Vein endothelial cell (primary cell): ENCODE measurements around the gene PYY. TPM values are rescaled to one million over a fixed set of nuclear protein-coding genes. Genes with fewer than 3 reads are reported as not detected.

ENCODE experiments used
- total RNA-seq: library from RNA; depleted of rRNA; stranded (reverse); fragments of >200 nt; gene quantifications from 2 replicates; pipeline ENCODE4 v1.2.3, GENCODE V29; 2012

The PYY gene
- 0.33 TPM in 1 of 2 replicates, not detected in the other for total RNA-seq

DNA sequence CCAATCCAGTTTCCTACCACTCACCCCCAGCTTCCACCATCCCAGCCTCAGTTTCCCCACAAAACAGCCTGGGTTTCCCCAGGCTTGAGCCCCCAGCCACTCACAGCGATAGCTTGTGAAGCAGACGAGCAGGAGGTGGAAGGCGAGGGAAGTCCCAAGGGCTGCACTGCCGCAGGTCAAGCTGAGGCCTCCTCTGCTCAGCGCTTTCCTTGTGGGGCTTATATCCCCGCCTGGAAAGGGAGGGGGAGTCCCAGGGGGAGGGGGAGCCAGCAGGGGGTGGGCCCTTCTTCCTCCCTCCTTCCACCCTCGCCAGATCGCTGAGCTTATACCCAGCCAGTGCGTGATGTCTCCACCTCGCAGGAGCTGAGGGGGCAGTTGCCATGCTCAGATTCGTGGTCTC, at the start of gene PYY:
PYY (minus strand) TSS at position 195 of the 400 bp plus-strand sequence. CDS start 457 bp downstream, outside the sequence.

DNA sequence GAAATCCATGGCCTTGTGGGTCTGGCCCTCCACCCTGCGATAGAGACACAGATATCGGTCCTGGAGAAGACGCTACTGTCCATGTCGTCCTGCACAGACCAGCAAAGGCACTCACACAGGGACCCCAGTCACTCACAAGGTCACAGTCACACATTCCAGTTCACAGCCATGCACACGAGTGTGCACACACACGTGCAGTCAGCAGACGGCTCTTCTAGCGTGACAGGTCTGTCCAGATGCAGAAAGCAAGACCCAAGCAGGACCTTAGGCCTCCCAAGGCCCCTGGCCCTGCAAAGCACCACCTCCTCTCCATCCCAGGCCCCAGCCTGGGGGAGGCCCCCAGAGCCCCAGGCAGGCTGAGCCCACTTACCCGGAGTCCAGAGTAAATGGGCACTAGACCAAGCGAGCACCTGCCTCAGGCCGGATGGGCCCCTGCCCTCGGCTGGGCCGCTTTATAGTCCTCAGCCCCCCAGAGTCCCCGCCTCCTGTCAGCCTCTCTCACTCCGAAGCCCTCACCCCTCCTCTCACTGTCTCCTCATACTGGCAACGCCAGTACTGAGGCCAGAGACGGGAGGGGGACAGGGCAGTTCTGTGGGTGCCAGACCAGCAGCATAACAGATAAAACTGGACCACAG, 11.6 kb downstream of the PYY start, which contains the start of gene PPY:
PPY (minus strand) TSS at position 426 of the 635 bp plus-strand sequence. CDS start 822 bp downstream, outside the sequence.

DNA sequence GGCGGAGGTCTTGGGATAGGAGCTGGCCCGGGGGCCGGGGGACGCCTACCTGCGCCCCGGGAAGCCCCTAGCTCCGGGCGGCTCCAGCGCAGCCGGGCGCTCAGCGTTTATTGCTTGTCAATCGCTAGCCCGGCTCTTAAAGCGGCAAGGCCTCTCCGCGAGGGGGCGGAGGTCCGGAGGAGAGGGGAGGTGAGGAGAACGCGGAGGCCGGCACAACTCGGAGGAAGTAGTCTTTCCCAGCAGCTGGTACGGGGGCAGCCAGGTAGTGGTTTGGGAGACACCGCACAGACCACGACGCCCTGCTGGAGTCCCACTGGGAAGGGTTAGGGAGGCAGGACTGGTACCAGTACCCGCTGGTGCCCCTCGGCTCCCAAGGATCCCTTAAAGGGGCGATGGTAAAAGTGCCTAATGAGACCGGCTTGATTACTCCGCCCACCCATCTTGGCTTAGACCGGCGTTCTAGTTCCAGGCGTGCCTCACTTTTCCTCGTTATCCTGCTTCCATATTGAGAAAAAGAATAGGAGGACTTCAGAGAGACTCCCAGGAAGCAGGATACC, 46.2 kb downstream of the PYY start, which contains the start of gene MPP2:
MPP2 (minus strand) TSS at position 112 of the 557 bp plus-strand sequence. CDS start 3,076 bp downstream, outside the sequence.

Other genes starting within 250 kb of the PYY start
- gene SOST, start 195.1 kb downstream of the PYY start, total RNA-seq: not detected in 2 replicates
- gene DUSP3, start 175.0 kb downstream of the PYY start, total RNA-seq: 81.7 and 90.8 TPM in 2 replicates
- not detected in 2 replicates for gene CFAP97D1, start 173.5 kb downstream of the PYY start, total RNA-seq
- gene MPP3, start 120.8 kb downstream of the PYY start, total RNA-seq: 5.9 and 8.2 TPM in 2 replicates
- gene CD300LG, start 106.8 kb downstream of the PYY start, total RNA-seq: under 0.01 TPM in 1 of 2 replicates, not detected in the other
- gene MPP2, start 46.4 kb downstream of the PYY start, total RNA-seq: 0.33 and 0.38 TPM in 2 replicates
- not detected in 2 replicates for gene PPY, start 11.5 kb downstream of the PYY start, total RNA-seq
- 6.9 and 11.7 TPM in 2 replicates for gene NAGS, start 50.7 kb upstream of the PYY start, total RNA-seq
- 33.1 and 50.0 TPM in 2 replicates for gene TMEM101, start 61.0 kb upstream of the PYY start, total RNA-seq
- 83.8 and 85.9 TPM in 2 replicates for gene LSM12, start 112.7 kb upstream of the PYY start, total RNA-seq
- gene G6PC3, start 116.8 kb upstream of the PYY start, total RNA-seq: 32.7 and 34.8 TPM in 2 replicates
- 25.4 and 44.1 TPM in 2 replicates for gene HDAC5, start 169.7 kb upstream of the PYY start, total RNA-seq
- 2.3 and 4.2 TPM in 2 replicates for gene HROB, start 188.0 kb upstream of the PYY start, total RNA-seq
- gene ASB16, start 216.8 kb upstream of the PYY start, total RNA-seq: not detected in 2 replicates
- gene TMUB2, start 233.0 kb upstream of the PYY start, total RNA-seq: 28.8 and 29.4 TPM in 2 replicates
- 53.0 and 55.2 TPM in 2 replicates for gene ATXN7L3, start 245.9 kb upstream of the PYY start, total RNA-seq